MCF 10A (cell line): Measurements from ENCODE around the gene TSKS. TPM values are rescaled to one million over a fixed set of nuclear protein-coding genes. Genes with fewer than 3 reads are reported as not detected.

Source experiments
- BruUV-seq: library from RNA; stranded (reverse); fragments of 400-500 nt; replicated peaks from 2 replicates; lab custom pipeline; 2021; lab: Mats Ljungman, UMichigan
- CTCF ChIA-PET: fragments of 300-600 bp; sonication (Branson Sonifier 250); formaldehyde crosslinking; extraction: SDS; loops from one replicate; lab custom pipeline; 2021; ENCODE audit warnings: antibody characterized with exemption, inconsistent platforms; lab: Yijun Ruan, JAX
- POLR2A ChIA-PET: fragments of 300-600, 350-650 bp; sonication (Branson Sonifier 250); formaldehyde crosslinking; extraction: SDS; loops from one replicate; lab custom pipeline; 2020; ENCODE audit warnings: antibody characterized with exemption, inconsistent platforms; lab: Yijun Ruan, JAX
- DNase-seq: peaks from one replicate; pipeline ENCODE4 v3.0.0-alpha.2; 2018; ENCODE audit not compliant: unreplicated experiment
- H3K27ac Mint-ChIP-seq: one replicate; pipeline ENCODE4 v1.8.0; 2022; ENCODE audit warnings: mild to moderate bottlenecking, low read depth, mixed read lengths; ENCODE audit not compliant: unreplicated experiment
- H3K27me3 Mint-ChIP-seq: one replicate; pipeline ENCODE4 v1.8.0; 2022; ENCODE audit warnings: mixed read lengths; ENCODE audit not compliant: insufficient read depth, unreplicated experiment
- H3K36me3 Mint-ChIP-seq: one replicate; pipeline ENCODE4 v1.8.0; 2022; ENCODE audit warnings: mild to moderate bottlenecking, moderate library complexity, mixed read lengths; ENCODE audit not compliant: insufficient read depth, unreplicated experiment
- H3K4me1 Mint-ChIP-seq: one replicate; pipeline ENCODE4 v1.8.0; 2022; ENCODE audit warnings: mixed read lengths; ENCODE audit not compliant: insufficient read depth, unreplicated experiment
- H3K4me3 Mint-ChIP-seq: one replicate; pipeline ENCODE4 v1.8.0; 2022; ENCODE audit warnings: mild to moderate bottlenecking, moderate library complexity, mixed read lengths; ENCODE audit not compliant: unreplicated experiment
- H3K9me3 Mint-ChIP-seq: one replicate; pipeline ENCODE4 v1.8.0; 2022; ENCODE audit warnings: mixed read lengths; ENCODE audit not compliant: unreplicated experiment
- intact Hi-C: fragments of 100-400 bp; cut with micrococcal nuclease; formaldehyde crosslinking; loops from 2 replicates; pipeline ENCODE4 v1.14.1; 2022
- total RNA-seq: library from RNA; stranded (reverse); gene quantifications from 2 replicates; pipeline ENCODE4 v1.2.3, GENCODE V29; 2022
- TF ChIP-seq, protein P1 (sequence below): fragments of 200-600 bp; IDR thresholded peaks from one replicate; pipeline ENCODE4 v1.8.0; 2022; ENCODE audit warnings: antibody characterized with exemption, mild to moderate bottlenecking; ENCODE audit not compliant: unreplicated experiment

The TSKS gene
- total RNA-seq, 1 experiment from 2014 or later = not detected

- peaks cover 8% of the 10 kb centered on the region for H3K9me3 Mint-ChIP-seq
- H3K4me1 Mint-ChIP-seq = no peaks in the 10 kb centered on the region
- intact Hi-C loops = no loop called here
- no TSS peak for BruUV-seq
- no peaks in the 10 kb centered on the region for H3K27me3 Mint-ChIP-seq
- TF ChIP-seq, protein P1, sequence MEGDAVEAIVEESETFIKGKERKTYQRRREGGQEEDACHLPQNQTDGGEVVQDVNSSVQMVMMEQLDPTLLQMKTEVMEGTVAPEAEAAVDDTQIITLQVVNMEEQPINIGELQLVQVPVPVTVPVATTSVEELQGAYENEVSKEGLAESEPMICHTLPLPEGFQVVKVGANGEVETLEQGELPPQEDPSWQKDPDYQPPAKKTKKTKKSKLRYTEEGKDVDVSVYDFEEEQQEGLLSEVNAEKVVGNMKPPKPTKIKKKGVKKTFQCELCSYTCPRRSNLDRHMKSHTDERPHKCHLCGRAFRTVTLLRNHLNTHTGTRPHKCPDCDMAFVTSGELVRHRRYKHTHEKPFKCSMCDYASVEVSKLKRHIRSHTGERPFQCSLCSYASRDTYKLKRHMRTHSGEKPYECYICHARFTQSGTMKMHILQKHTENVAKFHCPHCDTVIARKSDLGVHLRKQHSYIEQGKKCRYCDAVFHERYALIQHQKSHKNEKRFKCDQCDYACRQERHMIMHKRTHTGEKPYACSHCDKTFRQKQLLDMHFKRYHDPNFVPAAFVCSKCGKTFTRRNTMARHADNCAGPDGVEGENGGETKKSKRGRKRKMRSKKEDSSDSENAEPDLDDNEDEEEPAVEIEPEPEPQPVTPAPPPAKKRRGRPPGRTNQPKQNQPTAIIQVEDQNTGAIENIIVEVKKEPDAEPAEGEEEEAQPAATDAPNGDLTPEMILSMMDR = no peak
- no peak overlapping the region for H3K4me3 Mint-ChIP-seq
- CTCF ChIA-PET = no interaction called here
- H3K36me3 Mint-ChIP-seq = no peaks in the 10 kb centered on the region
- POLR2A ChIA-PET = interaction anchor here (1.5 kb wide), 1 partner anchor 47 kb away, joined by 7 read pairs; no protein-coding TSS in a partner anchor
- DNase-seq = no peak
- H3K27ac Mint-ChIP-seq = no peak overlapping the region
These were observed 44.1 kb downstream of the TSKS start for GRCh38 chr19:49718991-49719390.

DNA sequence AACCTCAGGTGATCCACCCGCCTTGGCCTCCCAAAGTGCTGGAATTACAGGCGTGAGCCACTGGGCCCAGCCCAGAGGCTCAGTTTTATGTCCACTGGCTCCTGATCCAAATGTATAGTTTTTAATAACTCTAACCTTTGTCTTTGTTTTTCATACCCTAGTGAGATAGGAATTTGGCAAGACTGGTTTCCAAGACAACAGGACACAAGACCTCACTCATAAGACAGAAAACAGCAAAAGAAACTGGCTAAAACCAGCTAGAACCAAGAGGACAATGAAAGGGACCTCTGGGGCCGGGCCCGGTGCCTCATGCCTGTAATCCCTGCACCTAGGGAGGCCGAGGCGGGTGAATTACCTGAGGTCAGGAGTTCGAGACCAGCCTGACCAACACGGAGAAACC, 44.6 kb downstream of the TSKS start:
- no peaks in the 10 kb centered on the region for H3K4me1 Mint-ChIP-seq
- no peak for DNase-seq
- POLR2A ChIA-PET = interaction anchor here (1.5 kb wide), 1 partner anchor 47 kb away, joined by 7 read pairs; no protein-coding TSS in a partner anchor
- H3K4me3 Mint-ChIP-seq = no peak overlapping the region
- TF ChIP-seq, protein P1 = no peak
- H3K27ac Mint-ChIP-seq = no peak overlapping the region
- CTCF ChIA-PET = interaction anchor here (0.9 kb wide), 1 partner anchor 148 kb away, joined by 4 read pairs; no protein-coding TSS in a partner anchor
- H3K36me3 Mint-ChIP-seq = no peaks in the 10 kb centered on the region
- peaks cover 8% of the 10 kb centered on the region for H3K9me3 Mint-ChIP-seq
- intact Hi-C loops = no loop called here
- no peaks in the 10 kb centered on the region for H3K27me3 Mint-ChIP-seq
- BruUV-seq = no TSS peak

DNA sequence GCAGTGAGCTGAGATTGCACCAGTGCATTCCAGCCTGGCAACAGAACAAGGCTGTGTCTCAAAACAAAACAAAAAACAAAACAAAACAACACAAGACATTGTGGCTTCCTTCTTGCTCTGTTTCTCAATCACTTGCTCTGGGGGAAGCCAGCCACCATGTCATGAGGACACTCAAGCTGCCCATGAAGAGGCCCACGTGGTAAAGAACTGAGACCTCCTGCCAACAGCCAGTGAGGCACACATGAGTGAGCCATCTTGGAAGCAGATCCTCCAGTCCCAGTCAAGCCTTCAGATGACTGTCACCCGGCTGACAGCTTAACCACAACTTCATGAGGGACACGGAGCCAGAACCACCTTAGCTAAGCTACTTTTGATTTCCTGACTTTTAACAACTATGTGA, 47.0 kb downstream of the TSKS start:
- Mint-ChIP-seq H3K36me3 (no peaks in the 10 kb centered on the region), H3K27ac (no peak overlapping the region), H3K4me3 (no peak overlapping the region), H3K9me3 (peaks cover 8% of the 10 kb centered on the region), H3K27me3 (no peaks in the 10 kb centered on the region), H3K4me1 (no peaks in the 10 kb centered on the region)
- no TSS peak for BruUV-seq
- TF ChIP-seq, protein P1 = no peak
- DNase-seq = no peak
- POLR2A ChIA-PET = no interaction called here
- intact Hi-C loops = no loop called here
- CTCF ChIA-PET = interaction anchor here (0.5 to 0.7 kb wide), 3 partner anchors 92 to 1274 kb away, joined by 3 read pairs; no protein-coding TSS in a partner anchor

DNA sequence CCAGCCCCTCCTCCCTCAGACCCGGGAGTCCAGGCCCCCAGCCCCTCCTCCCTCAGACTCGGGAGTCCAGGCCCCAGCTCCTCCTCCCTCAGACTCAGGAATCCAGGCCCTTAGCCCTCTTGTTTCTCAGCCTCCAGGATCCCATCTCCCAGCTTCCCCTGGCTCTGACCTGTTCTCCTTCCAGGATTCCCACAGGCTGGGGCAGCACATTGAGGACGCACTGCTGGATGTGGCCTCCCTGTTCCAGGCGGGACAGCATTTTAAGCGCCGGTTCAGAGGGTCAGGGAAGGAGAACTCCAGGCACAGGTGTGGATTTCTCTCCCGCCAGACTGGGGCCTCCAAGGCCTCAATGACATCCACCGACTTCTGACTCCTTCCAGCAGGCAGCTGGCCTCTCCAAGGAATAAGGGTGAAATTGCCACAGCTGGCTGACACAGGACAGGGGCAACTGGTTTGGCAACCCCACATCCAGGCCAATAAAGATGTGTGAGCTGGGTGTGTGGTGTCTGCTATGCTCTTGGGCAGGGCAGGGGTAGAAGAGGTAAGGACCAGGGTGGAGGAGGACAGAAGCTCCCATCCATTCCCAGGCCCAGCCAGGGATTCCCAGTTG, 49.8 kb downstream of the TSKS start:
- no peak for DNase-seq
- peaks cover 15% of the 10 kb centered on the region for H3K9me3 Mint-ChIP-seq
- TF ChIP-seq, protein P1 = no peak
- no peaks in the 10 kb centered on the region for H3K4me1 Mint-ChIP-seq
- no TSS peak for BruUV-seq
- no peak overlapping the region for H3K4me3 Mint-ChIP-seq
- intact Hi-C loops = no loop called here
- no peak overlapping the region for H3K27ac Mint-ChIP-seq
- ChIA-PET POLR2A (interaction anchor here (0.6 kb wide), 1 partner anchor 53 kb away, joined by 3 read pairs; no protein-coding TSS in a partner anchor), CTCF (interaction anchor here (0.6 kb wide), 1 partner anchor 1085 kb away, joined by 3 read pairs; no protein-coding TSS in a partner anchor)
- no peaks in the 10 kb centered on the region for H3K27me3 Mint-ChIP-seq
- H3K36me3 Mint-ChIP-seq = no peaks in the 10 kb centered on the region
